A549 (cell line): ENCODE results near the gene CTPS2.

Source experiments
- EP300 ChIP-seq, 2 experiments: fragments of >200 bp; sonication (Bioruptor Twin); formaldehyde crosslinking; IDR thresholded peaks; 2 replicates in 1 of 2; 3 replicates in 1 of 2; pipeline ENCODE4 v1.6.1; 2016 to 2017
- POLR2A ChIP-seq: IDR thresholded peaks from 2 replicates; pipeline ENCODE4 v1.6.1; 2012; ENCODE audit warnings: mild to moderate bottlenecking, low read length
- SMC3 ChIP-seq: fragments of >200 bp; sonication (Bioruptor Twin); formaldehyde crosslinking; IDR thresholded peaks from 3 replicates; pipeline ENCODE4 v1.6.1; 2018; ENCODE audit warnings: inconsistent platforms

DNA sequence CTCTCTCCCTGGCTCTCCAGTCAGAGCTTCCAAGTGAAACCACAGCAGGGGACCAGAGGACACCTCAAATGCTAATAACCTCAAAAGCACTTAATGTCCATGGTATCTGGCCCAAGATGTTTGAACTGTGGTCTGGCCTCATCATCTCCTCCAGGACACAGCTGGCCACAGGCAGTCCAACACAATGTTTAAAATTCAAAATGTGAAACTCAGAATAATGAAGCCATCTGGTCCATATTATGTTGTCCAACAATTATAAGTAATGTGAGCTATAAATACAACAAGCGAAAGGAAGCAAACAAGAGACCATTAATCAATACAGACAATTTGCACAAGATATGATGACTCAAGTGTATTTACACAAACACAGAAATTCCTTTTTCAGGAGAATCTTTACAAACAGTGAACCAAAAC, 153.3 kb downstream of the CTPS2 start:
- no peak for TF ChIP-seq SMC3
- no peak for TF ChIP-seq EP300 (IDR thresholded peaks at IDR 0.05)
- TF ChIP-seq POLR2A = no peak
